Suppressor macrophage treated with lipopolysaccharide for 4 hours (primary cell): ENCODE results near the gene TPGS2.
"Not testable (repeated sequence)": the region's sequence is repeated elsewhere in the genome, so short reads cannot be mapped to it uniquely, and the experiment has no call there.

Experiments used
- DNase-seq: peaks from one replicate; pipeline ENCODE4 v3.0.0-alpha.2; 2020

The TPGS2 gene

DNA sequence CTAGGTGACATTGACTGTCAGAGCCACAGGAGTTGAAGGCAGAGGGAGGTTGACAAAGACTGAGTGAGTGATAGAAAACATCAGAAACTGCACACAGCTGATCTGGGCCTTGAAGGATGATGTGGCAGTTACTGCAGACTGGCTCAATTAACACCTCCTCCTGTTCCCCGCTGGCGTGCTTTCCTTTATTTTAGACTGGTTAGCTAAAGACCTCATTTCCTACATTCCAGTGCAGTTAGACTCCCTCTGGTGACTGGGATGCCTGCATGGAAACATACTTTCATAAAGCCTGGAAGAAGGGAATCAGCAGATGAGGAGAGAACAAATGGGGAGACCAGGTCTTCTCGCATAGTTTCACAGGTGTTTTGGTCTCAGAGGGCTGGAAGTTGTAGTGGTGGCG is 7.1 kb downstream of the TPGS2 start:
- no peak for DNase-seq

DNA sequence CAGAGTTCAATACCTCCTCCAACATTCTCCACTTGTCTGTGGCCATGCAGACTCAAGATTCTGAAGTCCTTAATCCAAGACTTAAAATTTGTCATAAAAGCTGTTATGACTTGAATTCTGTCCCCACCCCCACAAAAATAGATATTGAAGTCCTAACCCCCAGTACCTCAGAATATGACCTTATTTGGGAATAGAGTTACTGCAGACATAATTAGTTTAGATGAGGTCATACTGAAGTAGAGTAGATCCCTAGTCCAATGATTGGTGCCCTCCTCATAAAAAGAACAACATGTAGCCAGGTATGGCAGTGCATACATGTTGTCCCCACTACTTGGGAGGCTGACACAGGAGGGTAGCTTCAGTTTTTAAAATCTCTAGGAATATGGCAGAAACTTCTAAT is 9.2 kb downstream of the TPGS2 start:
- no peak for DNase-seq

DNA sequence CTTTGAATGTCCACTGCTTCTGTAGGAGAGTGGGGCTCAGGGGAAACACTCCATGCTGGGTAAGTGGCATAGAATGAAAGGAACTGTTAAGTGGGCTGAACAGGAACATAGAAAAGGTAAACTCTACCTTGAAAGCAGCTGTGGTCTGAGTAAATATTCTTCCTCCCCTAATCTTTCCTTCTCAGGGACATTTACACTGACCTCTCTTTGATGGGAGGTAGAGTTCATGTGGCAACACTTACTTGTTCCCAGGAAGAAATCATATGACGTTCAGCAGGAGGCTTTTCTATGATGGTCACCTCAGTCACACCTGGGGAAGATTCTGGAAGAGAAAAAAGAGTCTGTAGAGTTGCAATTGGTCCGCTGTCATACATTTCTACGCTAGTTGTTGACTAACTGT is 10.2 kb downstream of the TPGS2 start:
- DNase-seq: no peak

DNA sequence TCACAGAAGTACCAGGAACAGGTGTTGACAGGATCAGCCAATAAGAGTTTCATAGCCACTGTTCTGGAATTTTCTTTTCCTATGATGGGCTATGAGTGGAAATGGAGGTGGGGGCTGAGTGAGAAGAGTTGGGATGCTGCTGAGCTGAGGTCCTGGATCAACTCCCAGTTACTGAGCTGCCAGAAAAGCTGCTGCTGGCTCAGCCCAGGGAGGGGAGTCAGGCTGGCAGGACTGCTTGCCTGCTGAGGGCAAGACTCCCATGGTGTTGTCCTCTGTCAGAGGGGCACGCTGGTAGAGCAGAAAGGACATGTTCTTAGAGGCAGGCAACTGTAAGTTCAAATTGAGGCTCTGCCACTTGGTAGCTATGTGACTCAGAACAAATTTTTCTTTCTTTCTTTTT is 11.8 kb downstream of the TPGS2 start:
- no peak for DNase-seq

DNA sequence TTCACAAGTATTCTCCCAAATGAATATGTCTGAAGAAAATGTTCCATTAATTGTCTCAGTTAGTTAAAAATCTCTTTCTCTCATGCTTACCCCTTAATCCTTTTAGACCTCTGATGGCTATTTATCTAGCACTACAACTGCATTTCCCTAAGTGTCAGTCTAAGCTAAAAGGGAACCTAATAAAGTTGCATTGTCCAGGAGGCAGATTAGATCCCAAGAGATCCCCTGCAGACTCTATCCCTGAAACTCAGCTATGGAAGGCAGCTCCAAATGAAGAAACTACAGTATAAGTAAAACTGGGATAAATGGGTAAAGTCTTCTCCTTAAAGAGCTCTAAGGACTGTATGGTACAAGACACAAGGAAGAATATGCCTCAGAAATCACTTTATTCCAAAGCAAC is 12.7 kb downstream of the TPGS2 start:
- not testable (repeated sequence) for DNase-seq

DNA sequence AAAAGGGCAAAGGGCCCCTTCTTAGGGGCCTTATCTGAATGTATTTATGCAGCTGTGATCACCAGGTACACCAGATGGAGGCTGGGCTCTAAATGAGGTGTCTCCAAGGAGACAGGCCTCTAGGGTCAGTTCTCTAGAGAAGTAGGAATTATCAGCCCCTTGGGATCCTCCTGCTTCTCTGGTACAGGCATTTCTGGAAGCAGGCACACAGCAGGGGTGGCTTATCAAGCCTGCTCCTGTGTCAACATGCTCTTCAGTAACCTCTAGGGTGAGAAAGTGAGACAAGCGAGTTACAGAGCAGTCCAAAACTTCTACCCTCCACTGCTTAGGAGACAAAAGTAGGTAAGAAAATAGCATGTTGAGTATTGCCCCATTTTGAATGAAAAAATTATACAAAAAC is 13.8 kb downstream of the TPGS2 start:
- DNase-seq: no peak

DNA sequence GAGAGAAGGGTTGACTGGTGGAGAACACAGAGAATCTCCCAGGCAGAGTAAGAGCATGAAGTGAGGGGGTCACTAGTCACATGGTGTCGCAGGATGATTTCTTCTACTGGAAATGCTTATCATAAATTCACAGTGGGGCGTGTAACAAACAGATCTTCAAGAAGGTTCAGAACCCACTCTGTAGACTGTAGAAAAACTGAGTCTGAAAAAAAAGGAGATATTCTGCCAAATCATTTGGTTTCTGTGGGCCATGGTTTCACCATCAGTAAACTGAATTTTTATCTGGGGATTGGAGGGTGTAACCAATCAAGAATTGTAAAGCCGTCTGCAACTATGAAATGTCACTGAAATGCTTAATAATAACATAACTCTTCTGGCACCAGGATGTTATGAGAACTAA is 15.0 kb downstream of the TPGS2 start:
- no peak for DNase-seq

DNA sequence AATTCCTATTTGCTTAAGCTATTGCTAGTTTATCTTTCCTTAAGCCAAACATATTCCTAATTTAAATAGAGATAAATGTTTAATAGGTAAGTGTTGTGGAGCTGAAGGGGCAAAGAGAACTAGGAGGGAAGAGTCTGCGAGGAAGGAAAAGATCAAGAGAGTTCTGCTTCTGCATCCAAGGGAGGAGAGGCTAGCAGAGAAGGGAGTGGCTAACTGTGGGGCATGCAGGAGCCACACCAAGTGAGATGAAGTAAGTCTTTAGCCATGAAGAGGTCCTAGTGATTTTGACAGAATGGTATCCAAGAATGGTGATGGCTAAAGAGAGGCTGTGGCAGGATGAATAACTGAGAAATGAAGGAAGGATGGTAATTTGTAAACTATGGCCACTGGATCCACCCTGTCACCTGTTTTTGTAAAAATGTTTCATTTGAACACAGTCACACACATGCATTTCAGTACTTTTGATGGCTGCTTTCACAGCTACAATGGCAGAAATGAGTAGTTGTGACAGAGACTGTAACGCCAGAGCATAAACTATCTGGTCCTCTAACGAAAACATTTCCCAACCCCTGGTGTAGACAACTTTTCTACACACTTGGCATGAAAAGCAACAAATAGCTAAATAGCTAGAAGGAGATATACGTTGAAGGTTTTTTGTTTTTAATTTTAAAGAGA is 15.6 kb downstream of the TPGS2 start:
- no peak for DNase-seq

DNA sequence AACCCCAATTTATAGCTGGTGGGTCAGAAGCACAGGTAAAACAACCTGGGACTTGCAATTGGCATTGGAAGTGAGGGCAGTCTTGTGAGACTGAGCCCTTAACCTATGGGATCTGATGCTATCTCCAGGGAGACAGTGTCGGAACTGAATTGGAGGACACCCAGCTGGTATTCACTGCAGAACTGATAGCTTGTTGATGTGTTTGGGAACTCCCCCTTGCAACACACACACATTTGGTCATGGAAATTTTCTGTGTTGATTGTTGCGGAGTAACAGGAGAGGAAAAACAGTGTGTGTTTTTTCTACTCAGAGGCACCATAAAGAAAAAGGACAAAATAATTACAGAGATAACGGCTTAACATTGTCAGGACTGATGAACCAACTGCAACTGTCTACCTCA is 16.1 kb downstream of the TPGS2 start:
- no peak for DNase-seq

DNA sequence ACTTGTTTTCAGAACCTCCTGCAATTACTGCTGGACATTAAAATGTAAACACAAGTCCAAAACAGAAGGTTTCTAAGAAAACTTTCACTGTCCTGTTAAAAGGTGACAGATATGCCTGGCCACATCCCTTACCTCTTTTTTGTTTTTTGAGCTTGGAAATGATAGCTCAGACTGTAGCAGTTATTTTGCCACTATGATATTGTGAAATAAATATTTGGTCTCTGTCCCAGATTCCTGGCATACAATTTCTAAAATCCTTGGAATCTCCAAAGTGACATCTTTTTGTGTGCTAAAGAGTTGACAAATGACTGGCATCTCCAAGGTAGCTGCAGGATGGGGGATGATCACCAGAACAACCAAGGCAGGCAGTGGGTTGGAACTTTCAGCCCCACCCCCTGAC is 16.8 kb downstream of the TPGS2 start:
- no peak for DNase-seq

DNA sequence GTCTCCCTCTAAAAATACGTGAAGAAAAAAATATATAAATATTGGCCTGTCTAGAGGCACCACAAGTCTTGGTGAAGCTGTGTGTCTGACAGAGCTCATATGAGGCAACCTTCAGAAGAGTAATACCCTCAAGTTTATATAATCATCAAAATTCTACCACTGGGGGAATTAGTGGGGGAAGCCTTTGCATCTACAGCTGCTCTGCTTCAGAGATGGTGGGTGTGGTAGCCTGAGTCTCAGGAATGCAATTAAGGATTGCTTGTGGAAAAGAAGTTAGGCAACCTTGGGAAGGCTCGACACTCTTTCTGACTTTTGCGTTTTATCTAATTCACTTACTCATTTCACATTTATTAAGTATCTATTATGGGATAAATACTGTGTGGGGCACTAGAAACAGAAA is 17.4 kb downstream of the TPGS2 start:
- DNase-seq: no peak

DNA sequence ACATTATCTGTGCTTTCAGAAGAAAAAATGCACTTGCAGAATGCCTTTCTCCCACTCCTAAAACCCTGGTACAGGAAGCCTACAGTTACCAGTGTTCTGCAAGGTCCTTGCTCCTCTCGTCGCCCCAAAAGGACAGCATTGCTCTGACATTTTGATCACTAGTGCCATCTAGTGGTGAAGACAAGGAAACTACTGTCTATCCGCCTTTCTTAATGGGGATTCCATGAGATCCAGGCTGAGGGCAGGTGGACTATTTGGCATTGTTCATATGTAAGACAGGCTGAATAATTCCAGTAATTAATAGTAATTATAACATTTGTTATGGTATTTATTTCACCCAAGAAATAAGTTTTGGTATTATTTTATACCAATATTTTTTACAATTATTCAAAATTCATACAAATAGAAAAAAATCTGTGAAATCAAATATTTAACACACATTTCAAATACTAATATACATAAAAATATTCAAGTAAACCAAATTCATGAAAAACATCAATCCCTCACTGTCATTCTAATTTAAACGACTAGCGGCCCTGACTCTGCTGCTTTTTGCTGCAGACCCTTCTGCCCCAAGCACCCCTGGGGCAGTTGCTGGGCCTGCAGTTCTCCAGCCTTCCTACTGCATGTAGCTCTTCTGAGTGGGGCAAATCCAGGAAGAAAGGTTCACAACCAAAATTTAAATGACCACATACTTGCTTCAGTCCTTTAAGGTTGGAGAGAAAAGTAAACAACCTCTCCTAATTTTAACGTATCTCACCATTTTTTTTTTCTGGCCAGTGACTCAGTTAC is 19.0 kb downstream of the TPGS2 start:
- DNase-seq: peak; percentile 75

DNA sequence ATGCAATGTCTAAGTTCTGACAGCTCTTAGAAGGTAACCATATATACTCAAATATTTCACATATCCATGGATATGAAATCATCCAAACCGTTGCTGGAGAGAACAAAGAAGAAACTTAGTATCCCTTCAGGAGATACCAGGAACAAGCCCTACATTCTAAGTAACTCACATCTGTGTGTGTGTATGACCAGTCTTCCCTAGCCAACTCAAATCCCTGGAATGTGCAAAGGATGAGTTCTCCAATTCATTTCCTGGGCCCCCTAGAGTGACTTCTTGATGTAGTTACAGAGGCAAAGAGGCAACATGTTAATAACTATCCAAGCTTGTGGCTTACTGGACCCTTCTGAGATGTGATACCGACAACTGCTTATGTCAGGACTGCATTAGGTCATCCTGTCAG is 20.1 kb downstream of the TPGS2 start:
- no peak for DNase-seq

DNA sequence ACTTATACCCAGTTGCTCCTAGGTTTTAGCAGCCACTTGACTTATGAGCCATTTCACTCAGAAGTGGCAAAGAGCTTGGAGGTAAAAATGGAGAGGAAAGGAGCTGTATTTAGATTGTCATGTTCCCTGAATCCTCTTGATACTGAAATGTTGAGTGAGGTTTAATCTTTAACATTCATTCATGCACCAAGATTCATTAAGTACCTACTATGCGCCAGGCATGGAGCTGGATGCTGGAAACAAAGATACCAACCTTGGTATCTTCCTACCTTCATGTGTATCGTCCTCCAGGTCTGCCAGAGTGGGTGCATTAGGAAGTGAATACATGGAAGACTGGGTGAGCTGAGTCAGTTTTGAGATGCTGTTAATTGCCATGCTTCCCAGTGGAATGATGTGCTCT is 23.7 kb downstream of the TPGS2 start:
- no peak for DNase-seq

DNA sequence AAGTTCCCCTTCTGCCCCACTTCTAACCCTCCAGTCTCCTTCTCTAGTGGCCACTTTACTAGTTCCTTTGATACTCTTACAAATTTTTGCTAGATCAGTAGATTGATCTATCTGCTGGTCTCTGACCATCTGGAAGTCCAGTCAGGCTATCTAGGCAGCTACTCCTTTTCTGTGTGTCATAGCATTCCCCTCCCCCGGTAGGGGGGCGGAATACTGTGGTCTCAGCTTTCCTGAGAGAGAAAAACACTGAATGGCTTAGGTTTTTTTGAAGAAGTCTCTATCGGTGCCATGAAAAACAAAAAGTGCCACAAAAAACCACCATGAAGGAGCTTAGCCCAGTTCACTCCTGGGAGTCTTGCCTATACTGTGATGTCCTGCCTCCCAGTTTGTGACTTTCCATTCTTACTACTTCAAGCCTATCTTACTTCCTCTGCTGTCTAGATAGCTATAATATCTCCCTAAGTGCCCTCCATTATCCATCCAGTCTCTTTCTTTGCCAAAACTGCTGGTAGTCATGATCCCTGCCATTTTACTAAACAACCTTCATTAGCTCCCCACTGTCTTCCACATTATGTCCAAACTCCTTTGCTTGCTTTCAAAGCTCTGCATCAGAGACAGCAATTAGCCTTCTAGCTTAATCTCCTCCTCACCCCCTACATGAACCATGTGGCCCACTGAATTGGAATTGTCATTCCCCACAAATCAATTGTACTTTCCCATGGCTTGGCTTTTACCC is 29.9 kb downstream of the TPGS2 start:
- no peak for DNase-seq

DNA sequence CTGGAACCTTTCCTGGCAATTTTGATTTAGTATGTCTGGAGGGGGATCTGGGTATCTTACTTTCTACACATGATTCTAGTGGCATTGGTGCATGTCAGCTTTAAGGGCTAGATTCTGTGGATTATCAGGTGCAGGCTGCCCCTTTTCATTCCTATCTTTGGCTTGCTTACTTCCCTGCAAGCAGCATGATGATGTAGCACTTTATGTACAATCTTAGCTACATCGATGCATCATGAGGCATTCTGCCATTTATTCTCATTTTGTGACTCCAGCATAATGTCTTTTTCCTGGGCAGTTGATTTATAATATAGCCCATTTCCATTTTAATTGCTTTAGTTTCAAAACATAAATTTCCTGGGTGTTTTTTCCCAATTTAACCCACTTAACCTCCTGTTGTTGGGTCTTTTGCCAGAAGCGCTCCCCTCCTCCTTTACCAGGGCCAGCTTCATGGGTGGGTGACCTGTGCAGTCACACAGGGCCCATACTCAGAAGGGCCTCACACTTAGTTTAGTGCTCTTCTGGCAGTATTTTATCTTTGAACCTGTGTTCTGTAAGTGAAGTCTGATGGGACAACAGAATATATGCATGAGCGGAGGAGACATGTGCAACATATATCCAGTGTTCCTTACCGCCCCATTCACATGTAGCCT is 36.0 kb downstream of the TPGS2 start:
- DNase-seq: no peak

DNA sequence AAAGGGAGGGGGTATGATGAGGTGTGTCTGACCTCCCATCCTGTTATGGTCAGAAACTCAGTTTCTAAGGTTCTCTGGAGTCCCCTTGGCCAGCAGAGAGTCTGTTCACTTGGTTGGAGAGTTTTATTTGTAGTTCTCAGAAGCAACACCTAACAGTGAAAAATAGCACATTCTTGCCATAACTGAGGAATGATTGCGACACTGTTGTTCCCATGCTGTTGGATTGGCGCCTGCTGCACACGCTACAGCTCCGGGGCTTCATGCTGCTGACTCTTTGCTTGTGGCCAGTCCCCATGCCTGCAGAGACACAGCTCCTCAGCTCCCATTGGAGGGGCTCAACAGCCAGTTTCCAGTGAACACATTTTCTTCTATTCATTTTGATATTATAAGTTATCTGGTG is 42.1 kb downstream of the TPGS2 start:
- no peak for DNase-seq

DNA sequence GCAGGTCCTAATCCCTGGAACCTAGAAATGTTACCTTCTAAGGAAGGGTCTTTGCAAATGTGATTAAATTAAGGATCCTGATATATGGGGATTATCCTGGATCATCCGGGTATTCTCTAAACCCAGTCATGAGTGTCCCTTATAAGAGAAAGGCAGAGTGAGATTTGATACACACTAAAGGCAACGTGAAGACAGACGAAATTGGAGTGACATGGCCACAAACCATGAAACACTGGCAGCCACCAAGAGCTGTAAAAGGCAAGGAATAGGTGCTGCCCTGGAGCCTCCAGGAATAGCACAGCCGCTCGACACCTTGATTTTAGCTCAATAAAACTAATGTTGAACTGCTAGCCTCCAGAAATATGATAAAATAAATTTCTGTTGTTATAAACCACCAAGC is 45.0 kb downstream of the TPGS2 start:
- DNase-seq: no peak

DNA sequence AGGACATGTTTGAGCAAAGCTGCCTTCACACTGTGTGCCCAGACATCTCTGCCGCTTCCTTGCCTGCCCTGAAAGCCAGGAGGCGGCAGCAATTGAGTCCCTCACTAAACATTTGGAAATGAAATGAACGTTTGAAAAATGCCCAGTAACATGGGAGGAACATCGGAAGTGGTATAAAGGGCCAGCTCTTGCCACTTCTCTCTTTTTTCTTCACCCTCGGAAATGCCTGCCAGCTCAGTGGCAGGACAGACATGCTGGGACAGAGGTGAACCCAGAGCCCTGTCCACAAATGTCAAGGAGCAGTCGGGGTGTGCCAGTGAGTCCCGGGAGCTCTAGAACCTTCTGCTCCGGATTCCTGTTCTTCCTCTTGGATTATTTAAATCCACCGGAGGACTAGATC is 46.1 kb downstream of the TPGS2 start:
- no peak for DNase-seq

DNA sequence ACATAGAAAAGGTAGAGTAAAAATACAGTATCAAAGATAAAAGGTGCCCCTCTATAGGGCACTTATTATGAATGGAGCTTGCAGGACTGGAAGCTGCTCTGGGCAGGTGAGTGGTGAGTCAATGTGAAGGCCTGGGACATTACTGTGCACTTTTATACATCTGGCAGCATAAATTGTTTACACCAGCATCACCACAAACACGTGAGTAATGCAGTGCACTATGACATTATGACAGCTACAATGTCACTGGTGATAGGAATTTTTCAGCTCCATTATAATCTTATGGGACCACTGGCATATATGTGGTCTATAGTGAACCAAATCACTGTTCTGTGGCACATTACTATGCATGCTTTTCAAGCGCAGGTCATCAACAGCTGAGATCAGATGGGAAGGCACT is 48.1 kb downstream of the TPGS2 start:
- no peak for DNase-seq

DNA sequence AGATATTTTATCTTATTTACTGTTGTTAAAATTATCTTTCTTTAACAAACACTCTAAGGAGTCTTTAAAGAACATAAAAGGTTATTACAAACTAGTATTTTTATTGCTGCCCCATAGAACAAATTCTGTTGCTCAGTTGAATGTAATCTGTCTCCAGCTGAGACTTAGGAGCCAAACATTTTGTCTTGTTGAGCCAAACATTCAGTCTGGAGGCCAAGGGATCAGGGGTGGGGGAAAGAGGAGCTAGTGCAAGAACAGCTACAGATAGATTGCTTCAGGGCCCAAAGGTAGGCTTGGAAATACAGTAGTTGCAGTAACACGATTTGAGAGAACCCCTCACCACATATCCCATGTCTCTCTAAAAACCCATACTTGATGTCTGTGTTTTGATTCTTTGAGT is 51.2 kb downstream of the TPGS2 start:
- no peak for DNase-seq

DNA sequence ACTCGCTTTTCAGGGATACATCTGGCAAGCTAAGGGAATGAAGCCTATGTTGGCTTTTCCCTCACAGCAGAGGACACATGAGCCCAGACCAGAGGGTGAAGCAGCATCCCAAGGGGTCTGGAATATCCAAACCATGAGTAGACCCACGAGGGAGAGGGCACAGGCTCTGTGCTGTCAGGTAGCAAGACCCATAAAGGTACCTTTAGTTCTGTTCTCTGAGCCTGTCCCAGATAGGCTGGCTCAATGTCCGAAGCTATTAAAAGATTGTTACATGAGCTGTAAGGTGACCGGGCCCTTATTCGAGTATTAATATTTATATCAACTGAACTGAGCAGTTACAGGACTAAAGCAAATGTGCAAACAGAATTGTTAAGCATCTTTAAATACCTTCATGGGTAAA is 52.2 kb downstream of the TPGS2 start:
- no peak for DNase-seq

DNA sequence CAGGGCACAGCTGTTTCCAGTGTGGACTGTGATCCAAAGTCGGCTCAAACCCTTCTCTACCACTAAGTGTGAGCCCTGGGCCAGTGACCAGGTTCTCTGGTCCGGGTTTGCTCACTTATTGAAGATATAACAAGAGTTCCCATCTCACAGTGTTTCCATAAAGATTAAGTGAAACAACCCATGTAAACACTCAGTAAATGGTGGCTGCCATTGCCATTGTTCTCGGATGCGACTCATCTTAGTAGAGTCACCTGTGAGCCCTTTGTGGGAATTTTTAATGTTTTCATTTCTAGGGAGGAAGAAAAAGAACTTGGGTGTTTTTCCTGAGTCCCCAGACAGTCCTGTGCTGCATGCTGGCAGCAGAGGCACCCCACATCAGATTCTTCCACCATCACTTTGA is 53.4 kb downstream of the TPGS2 start:
- no peak for DNase-seq

DNA sequence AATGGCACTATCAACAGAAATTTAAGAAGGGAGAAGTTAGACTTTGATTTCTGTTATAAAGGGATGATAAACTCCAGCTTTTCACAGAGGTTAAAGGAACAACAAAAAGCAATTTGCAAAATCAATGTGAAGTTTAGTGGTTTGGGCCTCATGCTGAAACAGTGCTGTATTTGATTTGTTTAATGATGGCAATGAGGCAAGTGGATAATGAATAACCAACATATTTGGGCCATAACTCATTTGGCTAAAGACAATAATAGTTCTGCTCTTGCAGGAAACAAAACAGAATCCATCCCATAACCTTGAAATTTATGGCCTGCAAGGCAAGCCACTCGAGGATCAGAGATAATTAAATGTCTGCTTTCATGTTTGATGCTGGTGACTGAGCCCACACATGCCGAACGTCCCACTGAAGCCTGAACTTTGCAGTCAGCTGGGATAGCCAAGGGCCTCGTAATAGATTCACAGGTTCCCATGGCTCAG is 56.5 kb downstream of the TPGS2 start:
- DNase-seq: no peak
